Muscle of leg (tissue), 11 donors: Measurements from ENCODE around the gene PDK4. TPM values are rescaled to one million over a fixed set of nuclear protein-coding genes. Genes with fewer than 3 reads are reported as not detected.

ENCODE experiments used
- DNase-seq: peaks from one replicate; pipeline ENCODE4 v3.0.0; 2013
- H3K27ac ChIP-seq: one replicate; pipeline ENCODE4 v1.5.1; 2013; ENCODE audit warnings: mild to moderate bottlenecking, low read length, control low read depth
- H3K27me3 ChIP-seq: one replicate; pipeline ENCODE4 v1.6.1; 2013; ENCODE audit warnings: low read length; ENCODE audit not compliant: control insufficient read depth, insufficient read depth
- H3K36me3 ChIP-seq: one replicate; pipeline ENCODE4 v1.6.1; 2013; ENCODE audit warnings: low read length; ENCODE audit not compliant: control insufficient read depth, insufficient read depth
- H3K4me1 ChIP-seq: one replicate; pipeline ENCODE4 v1.6.1; 2013; ENCODE audit warnings: low read length; ENCODE audit not compliant: control insufficient read depth, insufficient read depth
- H3K4me3 ChIP-seq: one replicate; pipeline ENCODE4 v1.5.1; 2013; ENCODE audit warnings: low read length, control low read depth
- H3K9me3 ChIP-seq: replicated peaks from 2 replicates; pipeline ENCODE4 v1.6.1; 2013; ENCODE audit warnings: low read depth, low read length; ENCODE audit not compliant: control insufficient read depth
- WGBS: methylation state at CpG from one replicate; pipeline ENCODE4 v1.1.5; 2013; ENCODE audit warnings: missing lambda C conversion rate; ENCODE audit not compliant: insufficient coverage; 5-methylcytosine and 5-hydroxymethylcytosine counted together
- polyA plus RNA-seq, 8 donors: library from polyadenylated mRNA; unstranded; fragments of 120-200 nt; gene quantifications; one replicate each; pipeline versions ENCODE4 v1.2.1 to v1.2.3, GENCODE V29; 2013; ENCODE audit warnings: inconsistent platforms in 1 of 8, low replicate concordance in 1 of 8; ENCODE audit not compliant: insufficient read length in 8 of 8, insufficient read depth in 1 of 8
- total RNA-seq: library from RNA; stranded (reverse); fragments of 120-200 nt; gene quantifications from one replicate; pipeline ENCODE4 v1.2.4, GENCODE V29; 2013

PDK4 gene
- total and polyA plus RNA-seq, 9 donors = 11.2 to 17.8 (median 13.9) TPM

GRCh38 chr7:95622859-95623258, 26.5 kb upstream of the PDK4 start:
- H3K4me1 ChIP-seq = no peaks in the 10 kb centered on the region
- no peak overlapping the region for H3K4me3 ChIP-seq
- DNase-seq = no peak
- no peaks in the 10 kb centered on the region for H3K9me3 ChIP-seq
- H3K36me3 ChIP-seq = no peaks in the 10 kb centered on the region
- WGBS = 83% methylated on average over 1 of the region's 3 CpGs
- H3K27me3 ChIP-seq = no peaks in the 10 kb centered on the region
- no peak overlapping the region for H3K27ac ChIP-seq

- Histone ChIP-seq H3K27ac (no peak overlapping the region), H3K9me3 (no peaks in the 10 kb centered on the region)
Observed at GRCh38 chr7:95622001-95622549, 25.8 kb upstream of the PDK4 start.

GRCh38 chr7:95621404-95621803, 25.1 kb upstream of the PDK4 start:
- Histone ChIP-seq H3K4me1 (no peaks in the 10 kb centered on the region), H3K9me3 (no peaks in the 10 kb centered on the region), H3K27me3 (no peaks in the 10 kb centered on the region), H3K36me3 (no peaks in the 10 kb centered on the region), H3K27ac (no peak overlapping the region), H3K4me3 (no peak overlapping the region)
- WGBS = no CpG with 5 or more reads among the region's 1 CpG
- no peak for DNase-seq

More at GRCh38 chr7:95622001-95622549, 25.8 kb upstream of the PDK4 start:
- H3K27me3 ChIP-seq = no peaks in the 10 kb centered on the region
- H3K36me3 ChIP-seq = no peaks in the 10 kb centered on the region
- no peak overlapping the region for H3K4me3 ChIP-seq
- H3K4me1 ChIP-seq = no peaks in the 10 kb centered on the region
- no peak for DNase-seq

- H3K4me1 ChIP-seq = no peaks in the 10 kb centered on the region
- DNase-seq = no peak
- peaks cover 2% of the 10 kb centered on the region for H3K9me3 ChIP-seq
- H3K36me3 ChIP-seq = no peaks in the 10 kb centered on the region
- no peak overlapping the region for H3K27ac ChIP-seq
- H3K4me3 ChIP-seq = no peak overlapping the region
- WGBS = no CpG with 5 or more reads among the region's 3 CpGs
- no peaks in the 10 kb centered on the region for H3K27me3 ChIP-seq
Observed at GRCh38 chr7:95620631-95621030, 24.3 kb upstream of the PDK4 start.

GRCh38 chr7:95619921-95620320, 23.6 kb upstream of the PDK4 start:
- DNase-seq = no peak
- Histone ChIP-seq H3K4me3 (no peak overlapping the region), H3K27me3 (no peaks in the 10 kb centered on the region), H3K36me3 (no peaks in the 10 kb centered on the region), H3K9me3 (peaks cover 4% of the 10 kb centered on the region), H3K4me1 (no peaks in the 10 kb centered on the region), H3K27ac (no peak overlapping the region)
- WGBS = no CpG with 5 or more reads among the region's 1 CpG

- Histone ChIP-seq H3K27ac (no peak overlapping the region), H3K9me3 (peaks cover 6% of the 10 kb centered on the region), H3K36me3 (no peaks in the 10 kb centered on the region), H3K4me1 (no peaks in the 10 kb centered on the region), H3K4me3 (no peak overlapping the region), H3K27me3 (no peaks in the 10 kb centered on the region)
- no CpG with 5 or more reads among the region's 2 CpGs for WGBS
- no peak for DNase-seq
Observed at GRCh38 chr7:95619517-95619916, 23.2 kb upstream of the PDK4 start.

- WGBS = no CpG with 5 or more reads among the region's 1 CpG
- Histone ChIP-seq H3K4me1 (peaks cover 4% of the 10 kb centered on the region), H3K9me3 (peaks cover 11% of the 10 kb centered on the region), H3K27me3 (no peaks in the 10 kb centered on the region), H3K36me3 (no peaks in the 10 kb centered on the region), H3K27ac (no peak overlapping the region), H3K4me3 (no peak overlapping the region)
- no peak for DNase-seq
Observed at GRCh38 chr7:95614442-95614940, 18.2 kb upstream of the PDK4 start.

- Histone ChIP-seq H3K27me3 (no peaks in the 10 kb centered on the region), H3K4me1 (peaks cover 21% of the 10 kb centered on the region), H3K9me3 (peaks cover 11% of the 10 kb centered on the region), H3K4me3 (no peak overlapping the region), H3K27ac (no peak overlapping the region), H3K36me3 (no peaks in the 10 kb centered on the region)
- DNase-seq = no peak
- WGBS = no CpG with 5 or more reads among the region's 2 CpGs
Observed at GRCh38 chr7:95611224-95611623, 14.9 kb upstream of the PDK4 start.

- peak; percentile 92 for DNase-seq
- peaks cover 21% of the 10 kb centered on the region for H3K4me1 ChIP-seq
- no peak overlapping the region for H3K4me3 ChIP-seq
Observed at GRCh38 chr7:95609277-95609971, 13.1 kb upstream of the PDK4 start.

GRCh38 chr7:95608359-95609173, 12.2 kb upstream of the PDK4 start:
- H3K36me3 ChIP-seq = no peaks in the 10 kb centered on the region
- H3K27ac ChIP-seq = peak overlapping the region; percentile 95
- peak; percentile 98 for DNase-seq
- H3K4me1 ChIP-seq = peaks cover 21% of the 10 kb centered on the region
- peaks cover 2% of the 10 kb centered on the region for H3K9me3 ChIP-seq
- H3K4me3 ChIP-seq = no peak overlapping the region
- H3K27me3 ChIP-seq = no peaks in the 10 kb centered on the region
- 0% methylated on average over 5 of the region's 10 CpGs for WGBS

More at GRCh38 chr7:95609277-95609971, 13.1 kb upstream of the PDK4 start:
- 50% methylated on average over 1 of the region's 4 CpGs for WGBS
- no peaks in the 10 kb centered on the region for H3K36me3 ChIP-seq
- peaks cover 6% of the 10 kb centered on the region for H3K9me3 ChIP-seq
- H3K27ac ChIP-seq = peak overlapping the region; percentile 95
- H3K27me3 ChIP-seq = no peaks in the 10 kb centered on the region
